ENCODE results near the gene PCBP3. TPM values are rescaled to one million over a fixed set of nuclear protein-coding genes. Genes with fewer than 3 reads are reported as not detected.

The PCBP3 gene
- total RNA-seq, 2 donors from 2014 or later: 2.1 to 5.3 TPM

- intact Hi-C loops (cut with DNase I): no loop called here
- no peak overlapping the region for H3K4me3 ChIP-seq
- no peaks in the 10 kb centered on the region for H3K4me1 ChIP-seq
- H3K27me3 ChIP-seq: no peaks in the 10 kb centered on the region
- H3K9ac ChIP-seq (ENCODE audit: low read depth in 2 of 2, low read length in 2 of 2): no peak overlapping the region
- no peaks in the 10 kb centered on the region for H3K36me3 ChIP-seq
- no peak for DNase-seq
- no peak overlapping the region for H3K27ac ChIP-seq
- no peaks in the 10 kb centered on the region for H3K9me3 ChIP-seq
- no peak for TF ChIP-seq CTCF (IDR thresholded peaks at IDR 0.05)
These were observed 121.8 kb downstream of the PCBP3 start for GRCh38 chr21:45765375-45765774.

- H3K4me3 ChIP-seq: no peak overlapping the region
- H3K27me3 ChIP-seq: no peaks in the 10 kb centered on the region
- H3K9ac ChIP-seq (ENCODE audit: low read depth in 2 of 2, low read length in 2 of 2): no peak overlapping the region
- no peak overlapping the region for H3K27ac ChIP-seq
- no peaks in the 10 kb centered on the region for H3K36me3 ChIP-seq
- intact Hi-C loops (cut with DNase I): no loop called here
- no peak for TF ChIP-seq CTCF (IDR thresholded peaks at IDR 0.05)
- H3K4me1 ChIP-seq: no peaks in the 10 kb centered on the region
- DNase-seq: no peak
- no peaks in the 10 kb centered on the region for H3K9me3 ChIP-seq
These were observed 122.5 kb downstream of the PCBP3 start for GRCh38 chr21:45766055-45766454.

DNA sequence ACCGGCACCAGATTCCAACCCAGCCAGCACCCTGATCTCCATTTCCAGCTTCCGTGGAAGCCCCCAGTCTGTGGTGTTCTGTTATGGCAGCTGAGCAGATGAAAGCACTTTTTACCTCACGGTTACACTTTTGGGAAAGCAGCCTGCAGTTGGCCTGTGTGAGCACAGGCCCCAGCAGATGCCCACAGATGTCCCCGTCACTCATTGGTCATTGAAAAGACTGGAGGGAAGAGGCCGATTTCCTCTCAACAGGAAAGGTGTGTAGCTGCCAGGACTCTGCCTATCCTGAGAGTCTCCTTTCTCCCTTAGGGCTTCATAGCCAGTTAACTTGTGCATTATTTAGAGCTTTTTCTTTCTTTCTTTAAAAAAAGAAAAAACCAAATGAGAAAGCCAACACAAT lies 123.0 kb downstream of the PCBP3 start:
- no peaks in the 10 kb centered on the region for H3K4me1 ChIP-seq
- TF ChIP-seq CTCF (IDR thresholded peaks at IDR 0.05): no peak
- H3K9me3 ChIP-seq: no peaks in the 10 kb centered on the region
- no peaks in the 10 kb centered on the region for H3K27me3 ChIP-seq
- H3K36me3 ChIP-seq: no peaks in the 10 kb centered on the region
- no peak for DNase-seq
- intact Hi-C loops (cut with DNase I): no loop called here
- no peak overlapping the region for H3K4me3 ChIP-seq
- H3K27ac ChIP-seq: no peak overlapping the region
- no peak overlapping the region for H3K9ac ChIP-seq (ENCODE audit: low read depth in 2 of 2, low read length in 2 of 2)

- Histone ChIP-seq H3K4me3 (no peak overlapping the region), H3K36me3 (no peaks in the 10 kb centered on the region), H3K9me3 (no peaks in the 10 kb centered on the region), H3K4me1 (no peaks in the 10 kb centered on the region), H3K27ac (no peak overlapping the region), H3K27me3 (no peaks in the 10 kb centered on the region), H3K9ac (ENCODE audit: low read depth in 2 of 2, low read length in 2 of 2) (no peak overlapping the region)
- intact Hi-C loops (cut with DNase I): no loop called here
- no peak for TF ChIP-seq CTCF (IDR thresholded peaks at IDR 0.05)
- no peak for DNase-seq
These were observed 123.8 kb downstream of the PCBP3 start for GRCh38 chr21:45767071-45768006.

- Histone ChIP-seq H3K9ac (ENCODE audit: low read depth in 2 of 2, low read length in 2 of 2) (no peak overlapping the region), H3K27ac (no peak overlapping the region), H3K9me3 (no peaks in the 10 kb centered on the region), H3K4me3 (no peak overlapping the region), H3K27me3 (no peaks in the 10 kb centered on the region), H3K4me1 (no peaks in the 10 kb centered on the region), H3K36me3 (no peaks in the 10 kb centered on the region)
- intact Hi-C loops (cut with DNase I): no loop called here
- DNase-seq: no peak
- TF ChIP-seq CTCF (IDR thresholded peaks at IDR 0.05): no peak
These were observed 124.7 kb downstream of the PCBP3 start for GRCh38 chr21:45768011-45768739.
